GM18861 (cell line): ENCODE data around the gene HPS5.

Experiments used
- ATAC-seq: cut with Tn5 transposase; IDR thresholded peaks from one replicate; pipeline ENCODE4 v1.9.1; 2021; ENCODE audit not compliant: unreplicated experiment

The HPS5 gene

GRCh38 chr11:18321578-18321968, 367 bp downstream of the HPS5 start:
- ATAC-seq = peak; percentile 2

DNA sequence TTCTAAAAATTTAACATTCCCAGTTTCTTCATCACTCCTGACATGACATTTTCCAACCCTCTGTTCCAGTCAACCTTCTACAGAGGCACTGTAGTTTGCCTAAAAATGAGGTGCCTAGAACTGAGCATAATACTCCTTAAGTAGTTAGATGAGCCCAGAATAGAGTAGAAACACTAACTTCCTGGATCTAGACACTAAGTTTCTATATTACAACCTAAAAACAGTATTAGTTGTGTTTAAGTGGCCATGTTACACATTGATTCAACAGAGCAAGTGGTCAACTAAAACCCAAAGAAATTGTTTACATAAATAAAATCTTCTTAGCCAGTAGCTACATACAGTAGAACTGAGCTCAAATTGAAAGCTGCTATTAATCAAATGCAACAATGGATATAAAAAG, 1.3 kb downstream of the HPS5 start:
- ATAC-seq = no peak

DNA sequence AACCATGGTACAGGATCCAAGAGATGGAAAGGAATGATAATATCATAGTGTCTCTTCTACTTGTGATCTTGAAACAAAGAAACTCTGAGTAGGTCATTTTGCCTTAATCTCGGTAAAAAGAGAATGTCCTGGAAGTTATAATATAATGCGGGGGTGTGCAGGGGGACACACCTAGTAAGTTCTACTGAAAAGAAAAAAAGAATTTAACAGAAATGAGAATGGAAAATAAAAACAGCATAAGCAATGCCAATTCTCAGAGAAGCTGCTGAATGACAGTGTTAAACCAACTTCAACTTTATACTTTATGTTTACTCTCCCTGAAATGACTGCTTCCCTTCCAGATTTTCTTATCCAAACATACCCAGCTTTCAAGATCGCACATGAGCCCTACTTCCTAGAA, 2.0 kb downstream of the HPS5 start:
- no peak for ATAC-seq

GRCh38 chr11:18317551-18317950, 4.4 kb downstream of the HPS5 start:
- ATAC-seq = no peak

DNA sequence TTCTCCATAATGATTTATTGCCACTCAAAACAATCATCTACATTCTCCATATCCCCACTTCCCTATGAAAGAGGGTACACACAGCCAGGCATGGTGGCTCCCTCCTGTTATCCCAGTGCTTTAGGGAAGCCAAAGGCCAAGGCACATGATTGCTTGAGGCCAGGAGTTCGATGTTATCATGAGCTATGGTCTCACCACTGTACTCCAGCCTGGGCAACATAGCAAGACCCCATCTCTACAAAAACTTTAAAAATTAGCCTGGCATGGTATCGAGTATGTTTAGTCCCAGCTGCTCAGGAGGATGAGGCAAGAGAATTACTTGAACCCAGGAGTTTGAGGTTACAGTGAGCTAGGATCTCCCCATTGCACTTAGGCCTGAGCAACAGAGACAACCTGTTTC, 6.0 kb downstream of the HPS5 start:
- no peak for ATAC-seq

GRCh38 chr11:18314784-18315523, 7.0 kb downstream of the HPS5 start:
- ATAC-seq = no peak

GRCh38 chr11:18313965-18314763, 7.8 kb downstream of the HPS5 start:
- no peak for ATAC-seq

- ATAC-seq = no peak
Observed at GRCh38 chr11:18312663-18313420, 9.1 kb downstream of the HPS5 start.

DNA sequence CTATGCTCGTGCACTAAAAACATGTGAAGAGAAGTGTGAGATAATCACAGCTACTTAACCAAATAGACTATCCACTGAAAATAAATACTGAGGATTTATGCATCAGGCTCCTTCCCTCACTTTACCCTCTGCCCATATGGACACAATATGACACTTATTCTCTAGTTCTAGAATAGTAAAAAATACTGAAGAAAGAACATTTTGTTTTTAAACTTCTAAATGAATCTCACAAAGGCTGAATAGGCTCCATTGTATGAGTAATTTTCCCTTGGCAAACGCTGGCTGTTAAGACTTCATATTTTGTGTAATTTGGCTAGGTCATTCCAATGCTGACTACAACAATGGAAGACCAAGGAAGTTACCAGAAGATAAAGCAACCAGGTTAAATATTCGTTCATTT, 9.9 kb downstream of the HPS5 start:
- no peak for ATAC-seq

- peak; percentile 54 for ATAC-seq
Observed at GRCh38 chr11:18310800-18311340, 11.1 kb downstream of the HPS5 start.

DNA sequence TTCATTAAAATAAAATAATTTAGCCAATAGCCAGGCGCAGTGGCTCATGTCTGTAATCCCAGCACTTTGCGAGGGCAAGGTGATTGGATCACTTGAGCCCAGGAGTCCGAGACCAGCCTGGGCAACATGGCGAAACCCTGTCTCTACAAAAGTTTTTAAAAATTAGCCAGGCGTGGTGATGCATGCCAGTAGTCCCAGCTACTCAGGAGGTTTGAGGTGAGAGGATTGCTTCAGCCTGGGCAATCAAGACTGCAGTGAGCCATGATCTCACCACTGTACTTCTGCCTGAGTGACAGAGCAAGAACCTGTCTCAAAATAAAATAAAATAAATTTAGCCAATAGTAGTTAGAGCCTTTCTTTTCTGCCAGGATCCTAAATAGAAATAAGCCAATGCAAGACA, 12.2 kb downstream of the HPS5 start:
- no peak for ATAC-seq

- no peak for ATAC-seq
Observed at GRCh38 chr11:18308242-18308641, 13.7 kb downstream of the HPS5 start.

DNA sequence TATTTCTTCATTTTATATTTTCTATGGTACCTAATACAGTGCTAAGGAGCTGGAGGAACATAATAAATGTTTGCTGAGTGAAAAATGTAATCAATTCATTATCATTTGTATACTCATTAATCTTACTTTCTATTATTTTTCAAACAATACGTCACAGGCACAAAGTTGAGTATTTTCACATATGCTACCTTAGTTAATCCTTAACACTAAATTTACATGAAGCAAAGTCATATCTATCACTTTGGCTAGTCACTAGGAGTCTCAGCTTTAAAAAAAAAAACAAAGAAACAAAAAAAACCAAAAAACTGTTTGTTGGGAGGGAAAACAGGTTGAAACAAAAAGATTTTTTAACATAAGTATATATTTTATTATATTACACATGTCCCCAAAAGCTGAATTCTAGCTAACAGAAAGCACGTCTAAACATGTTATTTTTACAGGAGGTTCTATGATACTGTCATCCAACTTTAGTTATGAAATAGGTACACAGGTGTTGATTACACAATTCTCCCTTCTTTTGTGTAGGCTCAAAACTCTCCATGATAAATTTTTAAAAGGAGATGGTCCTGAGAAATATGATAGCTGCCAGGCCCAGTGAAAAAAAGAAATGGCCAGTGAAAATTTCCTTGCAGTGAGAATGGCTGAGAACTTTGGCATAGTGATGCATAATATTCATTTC, 14.3 kb downstream of the HPS5 start:
- no peak for ATAC-seq

DNA sequence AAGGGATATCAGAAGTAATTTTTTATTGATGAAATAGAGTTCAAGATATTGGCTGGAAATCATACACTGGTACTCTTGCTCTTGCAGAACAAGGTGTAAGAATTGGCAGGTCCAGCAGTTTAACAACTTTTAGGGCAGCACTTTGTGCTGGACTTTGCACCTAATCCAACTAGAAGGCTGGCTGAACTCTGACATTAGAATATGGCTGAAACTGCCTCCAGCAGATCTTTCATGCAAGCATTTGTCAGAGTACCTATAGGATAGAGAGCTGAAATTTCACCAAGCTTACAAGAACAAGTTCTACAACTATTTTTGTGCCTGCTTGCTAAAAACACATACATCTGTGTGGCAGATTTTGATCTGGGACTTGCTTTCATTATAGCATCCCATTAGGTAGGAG, 17.2 kb downstream of the HPS5 start:
- ATAC-seq = no peak

DNA sequence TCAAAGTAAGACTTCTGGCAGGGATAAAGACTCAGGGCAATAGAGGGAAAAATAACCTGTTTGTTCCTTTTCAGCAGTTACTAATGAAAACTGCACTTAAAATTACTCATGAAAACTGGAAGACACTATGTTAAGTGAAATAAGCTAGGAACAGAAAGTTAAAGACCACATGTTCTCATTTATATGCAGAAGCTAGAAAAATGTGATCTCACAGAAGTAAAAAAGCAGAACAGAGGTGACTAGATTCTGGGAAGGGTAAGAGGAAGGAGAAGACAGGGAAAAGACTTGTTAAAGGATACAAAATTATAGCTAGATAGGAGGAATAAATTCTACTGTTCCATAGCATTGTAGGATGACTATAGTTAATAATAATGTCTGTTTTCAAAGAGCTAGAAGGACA, 22.2 kb downstream of the HPS5 start:
- no peak for ATAC-seq

GRCh38 chr11:18295316-18295715, 26.6 kb downstream of the HPS5 start:
- no peak for ATAC-seq

- peak; percentile 54 for ATAC-seq
Observed at GRCh38 chr11:18294862-18295261, 27.1 kb downstream of the HPS5 start.

GRCh38 chr11:18288911-18289310, 33.0 kb downstream of the HPS5 start:
- no peak for ATAC-seq

GRCh38 chr11:18285841-18286240, 36.1 kb downstream of the HPS5 start:
- no peak for ATAC-seq

DNA sequence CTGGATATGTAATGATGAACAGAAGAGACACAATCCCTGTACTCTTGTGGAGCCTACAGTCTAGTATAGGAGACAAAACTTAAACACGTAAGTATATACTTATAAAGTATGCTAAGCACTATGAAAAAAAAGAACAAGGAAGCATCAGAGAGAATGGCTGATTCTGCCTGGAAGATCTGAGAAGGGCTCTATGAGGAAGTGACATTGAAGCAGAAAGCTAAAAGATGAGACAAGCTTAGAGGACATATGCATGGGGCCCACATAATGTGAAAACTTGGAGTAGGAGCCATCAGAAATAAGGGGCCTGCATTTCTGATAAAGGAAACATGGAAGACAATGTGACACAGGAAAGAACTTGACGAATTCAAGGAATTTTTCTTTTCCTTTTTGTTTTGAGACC, 39.3 kb downstream of the HPS5 start:
- no peak for ATAC-seq

DNA sequence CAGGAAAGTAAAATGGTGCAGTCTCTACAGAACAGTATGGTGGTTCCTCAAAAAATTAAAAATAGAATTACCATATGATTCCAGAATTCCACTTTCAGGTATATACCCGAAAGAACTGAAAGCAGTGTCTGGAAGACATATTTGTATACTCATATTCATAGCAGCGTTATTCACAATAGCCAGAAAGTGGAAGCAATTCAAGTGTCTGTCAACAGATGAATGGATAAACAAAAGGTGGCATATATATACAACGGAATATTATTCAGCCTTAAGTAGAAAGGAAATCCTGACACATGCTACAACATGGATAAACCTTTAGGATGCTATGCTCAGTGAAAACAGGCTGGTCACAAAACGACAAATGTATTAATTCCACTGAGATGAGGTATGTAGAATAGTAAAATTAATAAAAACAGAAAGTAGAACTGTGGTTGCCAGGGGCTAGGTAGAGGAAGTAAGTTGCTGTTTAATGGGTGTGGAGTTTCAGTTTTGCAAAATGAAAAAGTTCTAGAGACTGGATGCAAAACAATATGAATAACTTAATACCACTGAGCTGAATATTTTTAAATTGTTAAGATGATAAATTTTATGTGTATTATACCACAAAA, 41.4 kb downstream of the HPS5 start:
- ATAC-seq = peak; percentile 81
